Measurements from ENCODE around the gene RASA2.

DNA sequence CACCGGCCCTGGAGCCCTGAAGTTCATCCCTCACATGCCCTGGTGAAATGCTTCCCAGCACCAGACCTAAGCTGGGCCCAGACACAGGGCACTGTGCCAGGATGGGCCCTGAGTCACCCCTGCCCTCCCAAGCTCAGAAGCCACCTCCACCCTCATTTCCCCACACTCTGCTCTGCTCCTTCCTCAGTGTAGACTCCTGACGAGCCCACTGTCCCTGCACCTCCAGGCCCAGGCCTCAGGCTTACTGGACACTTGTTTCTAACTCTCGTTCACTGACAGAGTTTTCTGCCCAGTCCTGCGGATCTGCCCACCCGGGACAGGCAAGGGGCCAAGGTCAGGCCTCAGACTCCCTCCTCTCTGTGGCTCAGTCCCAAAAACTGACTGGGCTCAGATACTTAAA is 138.7 kb downstream of the RASA2 start:
- TF ChIP-seq POLR2AphosphoS5 (IDR thresholded peaks at IDR 0.05; ENCODE audit: borderline replicate concordance, low read depth, low read length) = no peak
- no peak for TF ChIP-seq EZH2 (IDR thresholded peaks at IDR 0.05)
- TF ChIP-seq FOXP2 (optimal IDR thresholded peaks at IDR 0.05; ENCODE audit: control extremely low read depth, extremely low read length, insufficient read depth) = no peak

Data from SK-N-MC (cell line).